Brain pericyte (primary cell): Measurements from ENCODE around the gene C1orf198.

Experiments used
- DNase-seq: peaks from one replicate; pipeline ENCODE4 v3.0.0-alpha.2; 2012; ENCODE audit warnings: low read depth, low spot score

The C1orf198 gene, protein sequence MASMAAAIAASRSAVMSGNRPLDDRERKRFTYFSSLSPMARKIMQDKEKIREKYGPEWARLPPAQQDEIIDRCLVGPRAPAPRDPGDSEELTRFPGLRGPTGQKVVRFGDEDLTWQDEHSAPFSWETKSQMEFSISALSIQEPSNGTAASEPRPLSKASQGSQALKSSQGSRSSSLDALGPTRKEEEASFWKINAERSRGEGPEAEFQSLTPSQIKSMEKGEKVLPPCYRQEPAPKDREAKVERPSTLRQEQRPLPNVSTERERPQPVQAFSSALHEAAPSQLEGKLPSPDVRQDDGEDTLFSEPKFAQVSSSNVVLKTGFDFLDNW

DNA sequence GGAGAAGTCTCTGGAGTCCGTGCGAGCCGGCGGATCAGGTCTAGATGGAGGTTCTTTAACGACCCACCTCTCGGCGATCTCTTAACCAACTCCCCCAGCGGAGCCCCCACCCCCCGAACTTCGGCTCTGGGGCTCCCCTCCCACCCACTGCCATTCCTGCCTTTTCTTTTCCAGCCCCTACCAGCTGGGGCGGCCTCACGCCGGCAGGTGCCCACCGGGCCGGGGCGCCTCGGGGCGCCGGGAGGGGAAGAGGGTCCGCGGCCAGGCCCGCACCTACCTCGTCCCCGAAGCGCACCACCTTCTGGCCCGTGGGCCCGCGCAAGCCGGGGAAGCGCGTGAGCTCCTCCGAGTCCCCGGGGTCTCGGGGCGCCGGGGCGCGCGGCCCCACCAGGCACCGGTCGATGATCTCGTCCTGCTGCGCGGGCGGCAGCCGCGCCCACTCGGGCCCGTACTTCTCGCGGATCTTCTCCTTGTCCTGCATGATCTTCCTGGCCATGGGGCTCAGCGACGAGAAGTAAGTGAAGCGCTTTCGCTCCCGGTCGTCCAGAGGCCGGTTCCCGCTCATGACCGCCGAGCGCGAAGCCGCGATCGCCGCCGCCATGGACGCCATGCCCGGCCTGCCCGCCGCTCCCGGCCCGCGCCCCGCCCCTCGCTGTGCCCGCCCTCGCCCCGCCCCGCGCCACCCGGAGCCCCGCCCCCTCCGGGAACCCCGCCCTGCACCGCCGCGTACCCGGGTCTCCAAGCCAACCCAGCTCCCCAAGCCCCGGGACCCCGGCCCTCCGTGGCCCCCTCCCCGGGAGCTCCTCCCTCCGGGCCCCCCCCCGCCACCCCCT, at the start of gene C1orf198:
Gene C1orf198, minus strand, starts transcription at position 619 of the 833 bp plus-strand sequence. Its CDS starts 9 bp downstream, at position 610.
- DNase-seq = no peak

DNA sequence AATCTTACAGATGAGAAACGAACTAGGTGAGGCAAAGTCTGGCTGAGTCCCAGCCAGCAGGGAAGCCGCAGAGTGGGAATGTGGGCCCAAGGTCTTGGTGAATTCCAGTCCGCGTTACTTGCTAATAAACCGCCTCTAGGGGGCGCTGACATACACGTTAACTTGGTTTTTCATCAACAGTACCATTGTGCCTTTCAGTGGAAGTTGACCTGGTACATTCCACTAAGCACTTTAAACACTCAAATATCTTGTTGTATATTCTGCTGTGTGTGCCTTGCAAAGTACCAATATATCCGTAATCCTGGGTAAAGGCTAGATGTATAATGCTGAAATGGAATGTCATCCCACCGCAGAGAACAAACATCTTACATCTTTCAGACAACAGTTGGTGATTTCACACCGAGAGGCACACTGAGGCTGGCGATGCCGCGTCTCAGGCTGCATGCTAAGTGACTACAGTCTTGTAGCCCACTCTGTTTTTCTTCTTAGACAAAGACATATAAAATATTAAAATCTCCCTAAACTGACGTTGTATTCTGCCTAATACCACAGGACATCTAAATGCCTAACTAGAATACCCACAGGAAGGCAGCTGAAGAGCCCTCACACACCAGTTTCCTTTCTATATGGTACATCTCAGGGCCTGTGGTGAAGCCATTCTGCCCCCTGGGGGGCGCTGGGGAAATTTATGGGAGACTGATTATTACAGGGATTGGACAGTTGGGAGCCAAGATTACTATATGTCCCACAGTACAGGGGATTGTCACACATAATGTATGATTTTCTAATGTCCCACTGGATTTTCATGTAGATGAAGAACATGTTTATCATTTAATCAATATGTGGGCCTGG, 49.2 kb upstream of the C1orf198 start:
- DNase-seq = no peak

DNA sequence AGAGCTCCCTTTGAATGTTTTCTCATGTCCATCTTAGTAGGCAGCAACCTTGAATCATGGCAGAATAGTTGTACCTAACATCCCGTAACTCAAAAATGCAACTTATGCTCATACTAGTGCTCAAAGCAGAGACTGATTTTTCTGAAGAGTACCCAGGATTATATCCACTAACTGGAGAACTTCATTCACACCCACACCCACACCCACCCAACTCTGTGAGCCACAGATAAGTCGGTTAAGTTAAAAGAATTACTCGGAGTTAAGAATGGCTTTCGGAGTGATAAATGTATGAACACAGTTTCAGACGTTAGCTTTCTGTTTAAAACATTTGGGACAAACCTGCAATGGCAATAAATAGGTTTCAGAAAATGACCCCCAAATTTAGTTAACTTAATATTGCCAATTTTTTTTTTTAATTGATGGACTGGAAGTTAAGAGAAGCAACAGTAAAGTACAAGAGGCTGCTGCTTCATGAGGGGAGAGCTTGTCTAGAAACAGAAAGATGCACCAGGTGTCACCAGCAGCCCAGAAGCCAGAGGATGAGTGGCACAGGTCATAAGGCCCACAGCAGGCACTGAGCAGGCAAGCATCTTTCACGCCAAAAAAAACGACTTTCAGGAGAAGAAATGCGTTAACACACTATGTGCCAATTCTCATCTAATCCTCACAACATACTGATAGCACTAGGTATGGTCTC, 48.4 kb upstream of the C1orf198 start:
- DNase-seq = no peak

DNA sequence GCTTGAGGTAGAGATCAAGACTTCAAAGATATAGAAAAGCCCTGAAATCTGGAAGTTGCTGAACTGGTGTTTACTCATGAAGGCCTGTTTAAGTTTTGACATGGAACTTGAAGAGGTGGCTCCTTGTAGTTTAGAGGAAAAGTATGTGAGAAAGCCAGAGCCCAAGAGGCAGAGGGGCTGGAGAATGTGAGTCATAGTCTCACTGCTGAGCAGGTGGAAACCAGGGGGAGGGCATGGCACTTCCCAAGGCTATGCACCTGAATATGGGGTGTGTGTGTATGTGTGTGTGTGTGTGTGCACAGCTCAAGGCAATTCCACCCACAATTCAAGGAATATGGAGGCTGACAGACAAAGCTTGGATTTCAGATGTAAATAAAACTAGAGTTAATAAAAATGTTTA, 46.8 kb upstream of the C1orf198 start:
- no peak for DNase-seq

DNA sequence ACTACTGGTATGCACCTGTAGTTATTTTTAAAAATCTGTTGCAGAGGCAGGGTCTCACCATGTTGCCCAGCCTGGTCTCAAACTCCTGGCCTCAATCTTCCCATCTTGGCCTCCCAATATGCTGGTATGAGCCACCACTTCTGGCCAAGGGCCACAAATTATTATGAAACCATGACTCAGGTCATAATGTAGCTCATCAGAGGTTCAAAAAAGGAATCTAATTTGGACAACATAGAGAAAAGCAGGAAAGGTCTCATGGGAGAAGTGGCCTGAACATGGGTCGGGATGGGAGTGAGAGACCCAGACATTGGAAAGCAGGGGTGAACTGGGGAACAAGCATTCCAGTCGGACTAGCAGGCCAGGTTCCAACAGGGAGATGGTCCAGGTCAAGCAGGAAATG, 45.2 kb upstream of the C1orf198 start:
- no peak for DNase-seq

DNA sequence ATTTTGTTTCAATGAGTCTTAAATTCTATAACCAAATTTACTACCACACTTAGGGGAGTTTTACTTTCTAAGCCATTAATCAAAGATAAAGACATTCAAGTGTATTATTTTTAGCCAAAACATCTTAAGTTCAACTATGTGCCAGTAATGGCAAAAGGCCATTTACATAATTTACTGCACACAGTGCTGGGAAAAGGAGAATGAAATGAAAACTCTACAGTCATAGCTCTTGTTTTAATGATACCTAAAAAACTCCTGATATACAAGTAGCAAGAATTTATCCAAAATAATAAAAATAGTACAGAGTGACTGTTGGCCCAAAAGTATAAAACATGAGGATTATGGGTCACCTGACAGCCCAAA, 42.4 kb upstream of the C1orf198 start:
- no peak for DNase-seq

DNA sequence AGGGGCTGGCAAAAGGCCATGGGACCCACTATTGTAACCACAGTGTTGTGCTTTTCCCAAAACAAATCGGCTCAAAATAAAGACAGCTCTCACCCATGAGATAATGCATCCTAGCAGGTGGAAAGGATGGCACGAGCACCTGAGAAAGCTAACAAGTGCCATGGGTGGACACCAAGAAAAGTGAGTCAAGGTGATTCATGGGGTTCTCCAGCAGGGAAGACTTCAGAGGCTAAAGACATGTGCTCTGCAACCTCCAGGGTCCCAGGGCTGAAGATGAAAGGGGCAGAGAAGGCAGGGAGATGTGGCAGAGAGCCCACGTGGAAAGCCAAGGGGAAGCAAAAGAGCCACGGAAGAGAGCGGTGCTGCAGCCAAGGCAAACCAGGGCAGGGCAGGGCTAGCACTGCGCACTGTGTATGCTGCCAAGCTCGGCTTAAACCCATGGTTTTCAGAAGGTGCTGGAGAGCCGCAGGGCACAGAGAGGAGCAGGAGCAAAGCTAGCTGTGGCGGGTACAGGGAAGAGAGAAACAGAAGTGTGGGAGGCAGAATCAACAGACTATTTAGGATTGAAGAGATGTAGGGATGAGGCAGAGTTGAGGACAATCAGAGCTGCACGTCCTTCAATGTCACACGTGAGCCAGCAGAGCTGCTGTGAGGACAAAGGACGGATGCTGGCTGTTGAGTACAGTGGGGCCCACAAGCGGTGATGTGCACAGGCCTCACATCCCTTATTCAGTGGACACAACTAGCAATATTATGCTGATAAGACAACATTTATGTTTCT, 41.8 kb upstream of the C1orf198 start:
- DNase-seq = no peak

DNA sequence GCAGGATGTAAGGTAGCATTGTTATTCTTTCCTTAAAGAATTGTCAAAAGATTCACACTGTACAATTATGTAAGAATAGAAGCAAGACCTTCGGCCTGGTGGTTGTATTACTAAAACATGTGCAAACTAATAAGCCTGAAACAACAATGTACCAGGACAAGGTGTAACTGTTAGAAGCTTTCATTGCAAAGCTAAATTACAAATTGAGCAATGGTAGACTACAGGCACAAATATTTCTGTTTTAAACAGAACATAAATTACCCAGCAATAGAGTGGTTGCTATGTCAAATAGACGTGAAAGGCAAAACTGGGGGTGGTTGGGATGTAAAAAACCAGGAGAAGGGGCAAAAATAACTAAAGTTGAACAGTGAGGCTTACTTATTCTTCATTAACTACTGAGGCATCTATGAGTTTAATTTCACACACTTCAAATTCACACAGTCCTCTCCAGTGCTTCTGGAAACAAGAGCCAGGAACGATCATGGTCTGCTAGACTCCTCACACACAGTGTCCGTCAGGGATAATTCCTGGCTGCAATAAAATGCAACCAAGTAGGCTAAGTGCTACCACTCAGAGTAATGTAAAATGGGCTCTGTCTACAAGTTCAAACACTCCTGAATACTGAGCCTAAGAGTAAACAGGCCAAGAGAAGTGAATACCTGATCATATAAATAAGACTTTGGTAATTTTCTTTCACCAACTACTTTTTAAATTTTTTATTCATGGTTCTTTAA, 39.3 kb upstream of the C1orf198 start:
- no peak for DNase-seq

DNA sequence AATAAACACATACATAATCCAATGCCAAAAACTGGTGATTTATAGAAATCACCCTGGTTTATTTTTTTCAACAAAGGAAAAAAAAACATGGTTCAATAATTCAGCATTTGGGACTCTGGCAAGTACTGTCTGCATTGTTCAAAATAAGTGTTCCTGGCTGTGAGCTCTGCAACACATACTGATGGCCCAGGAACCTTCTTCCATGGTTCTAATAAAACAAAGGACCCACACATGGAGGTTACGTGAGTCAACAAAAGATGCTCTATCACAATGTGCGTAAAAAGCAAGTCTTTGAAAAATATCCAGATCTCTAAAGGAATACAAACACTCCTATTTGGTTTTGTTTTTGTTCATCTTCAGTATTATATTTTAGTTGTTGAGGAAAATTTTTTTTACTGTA, 37.9 kb upstream of the C1orf198 start:
- DNase-seq = no peak

DNA sequence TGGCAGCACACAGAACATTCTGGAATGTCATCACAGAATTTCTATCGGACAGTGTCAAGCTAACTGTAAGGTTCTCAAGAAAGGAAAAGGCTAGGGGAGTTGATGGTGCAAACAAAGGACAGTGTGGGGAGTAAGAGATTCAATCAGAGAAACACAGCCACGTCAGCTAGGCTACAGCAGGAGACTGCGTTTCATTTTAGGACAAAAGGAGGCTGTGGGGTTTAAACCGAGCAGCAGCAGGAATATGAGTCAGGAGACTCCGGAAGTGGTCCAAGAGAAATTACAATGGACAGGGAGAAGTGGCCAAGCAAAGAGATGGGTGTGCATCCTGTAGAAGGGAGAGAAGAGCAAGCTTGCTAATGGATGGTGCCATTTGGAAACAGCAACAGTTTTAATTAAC, 37.4 kb upstream of the C1orf198 start:
- DNase-seq = no peak

DNA sequence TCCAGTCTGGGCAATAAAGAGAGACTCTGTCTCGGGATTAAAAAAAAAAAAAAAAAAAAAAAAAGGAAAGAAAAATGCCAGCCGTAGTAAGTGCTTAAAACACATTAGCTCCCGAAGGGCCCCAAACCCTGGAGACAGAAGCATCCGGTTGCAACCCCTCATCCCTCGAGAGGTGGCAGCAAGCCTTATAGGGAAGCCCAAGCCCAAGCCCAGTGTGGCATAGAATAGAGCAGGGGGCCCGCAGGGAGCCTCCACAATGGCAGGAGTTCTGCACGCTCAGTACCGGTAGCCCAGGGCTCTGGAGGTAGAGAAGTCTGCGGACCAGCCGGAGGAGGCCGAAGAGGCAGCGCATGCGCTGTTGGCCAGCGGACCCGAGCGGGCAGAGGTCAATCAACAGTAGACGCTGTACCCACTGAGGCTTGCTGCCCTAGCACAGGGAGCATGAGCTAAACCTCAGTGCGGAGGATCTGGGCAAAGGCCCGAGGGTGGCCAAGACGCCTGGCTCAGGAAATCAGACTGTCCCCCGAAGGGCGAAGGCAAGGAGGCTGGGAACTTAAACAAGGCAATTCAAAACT, 34.1 kb upstream of the C1orf198 start:
- no peak for DNase-seq

DNA sequence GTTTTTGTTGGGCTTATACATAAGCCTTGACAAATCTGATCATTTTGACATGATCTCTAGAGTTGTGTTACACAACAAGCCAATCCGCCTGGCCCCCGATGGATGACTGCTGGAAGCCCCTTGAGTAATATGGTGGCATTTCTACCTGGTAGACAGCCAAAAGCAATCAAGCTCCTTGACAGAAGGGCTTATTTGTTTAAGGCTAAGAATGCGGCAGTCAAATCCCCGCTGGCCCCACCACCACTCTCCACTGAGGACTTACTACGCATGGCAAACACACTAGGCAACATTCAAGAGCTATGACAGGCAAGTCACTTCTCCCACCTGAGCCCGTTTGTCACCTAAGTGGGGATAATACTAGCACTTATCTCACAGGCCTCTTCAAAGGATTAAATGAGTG, 33.4 kb upstream of the C1orf198 start:
- DNase-seq = no peak

DNA sequence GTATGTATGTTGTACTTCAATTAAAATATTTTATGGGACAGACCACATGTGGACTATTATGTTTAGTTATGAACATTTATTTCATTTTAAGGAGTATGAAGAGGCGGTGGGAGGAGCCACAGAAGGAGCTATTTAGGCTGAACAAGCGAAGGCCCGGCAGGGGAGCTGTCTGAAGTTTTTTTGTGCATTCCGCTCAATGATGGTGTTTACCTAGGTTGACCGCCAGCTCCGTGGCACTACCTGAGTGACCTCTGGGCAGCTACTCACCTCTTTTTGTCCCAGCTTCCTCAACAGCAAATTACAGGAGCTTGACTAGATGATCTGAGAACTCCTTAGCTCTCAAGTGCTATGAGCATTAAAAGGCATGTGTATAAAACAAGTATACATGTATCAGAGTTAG, 32.7 kb upstream of the C1orf198 start:
- DNase-seq = no peak

DNA sequence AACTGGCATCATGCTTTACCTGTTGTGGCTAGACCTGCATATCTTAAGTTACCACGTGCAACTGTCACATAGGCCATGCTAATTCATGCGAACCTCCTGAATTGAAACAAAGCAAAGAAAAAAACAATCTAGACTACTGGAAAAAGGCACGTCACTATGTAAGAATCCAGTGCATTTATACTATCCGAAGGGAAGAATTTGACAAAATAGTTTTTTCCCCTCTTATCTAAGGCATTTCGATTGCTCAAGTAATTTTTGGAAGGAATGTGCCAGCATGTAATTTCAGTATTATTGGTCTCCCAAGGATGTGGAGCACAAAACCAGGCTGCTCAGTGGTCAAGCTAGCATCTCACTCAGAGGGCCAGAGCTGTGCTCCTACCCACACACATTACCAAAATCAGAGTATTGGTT, 31.5 kb upstream of the C1orf198 start:
- DNase-seq = no peak

DNA sequence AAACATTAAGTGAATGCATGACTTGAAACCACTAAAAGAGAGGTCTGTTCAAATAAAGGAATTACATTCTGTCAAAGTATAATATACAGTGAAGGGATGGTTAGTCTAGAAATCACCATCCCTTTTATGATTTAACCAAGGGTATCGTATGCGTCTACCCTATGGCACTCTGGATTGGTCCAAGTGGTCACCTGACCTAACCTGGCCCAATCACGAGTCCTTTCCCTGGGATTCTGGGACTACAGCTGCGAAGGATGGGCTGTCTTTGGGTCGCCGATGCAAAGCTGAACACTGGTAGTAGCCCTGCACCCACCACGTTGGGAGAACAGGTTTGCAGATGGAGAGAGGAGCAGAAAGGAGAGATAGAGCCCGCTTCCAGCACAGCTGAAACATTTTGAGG, 30.4 kb upstream of the C1orf198 start:
- DNase-seq = no peak

DNA sequence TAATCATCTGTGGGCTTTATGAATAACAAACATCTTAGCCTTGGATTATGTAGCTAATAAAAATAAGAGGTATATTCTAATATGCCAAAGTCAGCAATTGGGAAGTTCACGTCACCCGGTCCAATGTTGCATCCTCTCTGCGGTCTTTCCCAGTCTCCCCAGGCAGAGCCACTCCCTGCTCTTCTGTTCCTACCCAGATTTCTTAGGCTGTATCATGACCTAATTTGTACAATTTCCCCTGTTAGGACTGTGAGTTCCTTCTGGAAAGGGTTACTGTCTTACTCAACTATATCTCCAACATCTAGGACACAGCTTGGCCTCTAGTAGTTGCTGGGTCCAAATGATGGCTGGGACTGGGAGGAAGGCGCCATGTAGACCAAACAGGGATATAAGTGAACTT, 29.8 kb upstream of the C1orf198 start:
- DNase-seq = no peak

DNA sequence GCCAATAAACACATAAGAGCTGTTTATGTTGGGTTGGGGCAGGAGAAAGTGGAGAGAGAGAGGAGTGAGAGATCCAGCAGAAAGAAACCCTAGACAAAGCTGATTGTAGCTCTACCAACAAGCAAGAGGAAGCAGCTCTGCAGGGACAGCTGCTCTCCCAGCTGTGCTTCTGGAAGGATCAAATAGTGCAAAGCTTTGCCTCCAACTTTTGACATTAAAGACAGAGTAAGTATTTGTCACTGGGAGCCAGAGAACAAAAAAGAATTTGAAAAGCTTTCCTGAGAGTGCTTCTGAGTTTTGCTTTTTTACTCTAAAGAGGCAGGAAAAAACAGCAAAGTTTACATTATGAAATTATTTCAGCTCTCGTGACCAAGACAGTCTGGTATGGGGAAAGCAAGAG, 28.5 kb upstream of the C1orf198 start:
- no peak for DNase-seq

DNA sequence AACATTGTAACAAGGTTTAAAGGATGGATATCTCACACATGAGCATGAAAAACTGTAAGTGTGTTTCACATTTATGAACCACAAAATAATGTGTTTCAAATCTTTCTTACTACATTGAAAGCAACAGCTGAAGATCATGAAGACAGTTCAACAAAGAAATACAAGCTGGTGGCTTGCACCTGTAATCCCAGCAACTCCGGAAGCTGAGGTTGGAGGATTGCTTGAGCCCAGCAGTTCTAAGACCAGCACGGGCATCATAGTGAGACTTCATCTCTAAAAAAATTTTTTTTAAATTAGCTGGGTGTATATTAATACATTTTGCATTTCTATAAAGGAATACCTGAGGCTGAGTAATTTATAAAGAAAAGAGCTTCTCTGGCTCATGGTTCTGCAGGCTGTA, 27.1 kb upstream of the C1orf198 start:
- no peak for DNase-seq

DNA sequence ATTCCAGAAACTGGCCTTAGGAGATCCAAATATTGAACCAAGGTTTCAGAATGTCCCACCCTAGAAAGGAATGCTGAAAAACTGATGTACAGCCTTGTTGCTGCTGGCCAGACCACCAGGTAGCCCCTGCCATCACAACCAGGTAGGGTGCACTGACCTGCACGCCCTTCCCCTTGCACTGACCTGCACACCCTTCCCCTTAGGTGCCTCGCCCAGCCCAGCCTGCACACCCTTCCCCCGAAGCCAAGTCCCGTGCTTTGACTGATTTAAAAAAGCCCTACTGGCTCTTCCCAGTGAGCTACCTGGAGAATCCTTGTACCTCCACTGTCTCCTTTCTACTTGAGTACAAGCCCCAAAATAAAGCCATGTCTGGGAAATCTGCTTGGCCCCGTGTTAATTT, 26.3 kb upstream of the C1orf198 start:
- no peak for DNase-seq

DNA sequence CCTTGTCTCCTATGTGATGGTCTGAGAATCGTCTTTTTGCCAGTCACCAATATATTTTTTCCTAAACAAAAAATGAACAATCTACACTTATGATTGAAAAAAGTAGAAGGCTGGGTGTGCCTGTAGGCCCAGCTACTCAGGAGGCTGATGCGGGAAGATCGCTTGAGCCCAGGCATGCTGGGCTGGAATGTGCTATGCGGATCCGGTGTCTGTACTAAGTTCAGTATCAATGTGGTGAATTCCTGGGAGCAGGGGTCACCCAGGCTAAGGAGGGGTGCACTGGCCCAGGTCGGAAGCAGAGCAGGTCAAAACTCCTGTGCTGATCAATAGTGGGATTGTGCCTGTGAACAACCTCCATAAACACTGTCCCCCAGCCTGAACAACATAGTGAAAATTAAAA, 25.7 kb upstream of the C1orf198 start:
- no peak for DNase-seq
